GM12872 (cell line): ENCODE data around the gene ATP8B2.

Experiments
- CTCF ChIP-seq: IDR thresholded peaks from 3 replicates; pipeline ENCODE4 v1.5.1; 2011; ENCODE audit warnings: low read depth, mild to moderate bottlenecking, low read length, moderate library complexity; ENCODE audit not compliant: insufficient read depth

ATP8B2 gene

GRCh38 chr1:154361357-154361756, 36.0 kb downstream of the ATP8B2 start:
- no peak for TF ChIP-seq CTCF

DNA sequence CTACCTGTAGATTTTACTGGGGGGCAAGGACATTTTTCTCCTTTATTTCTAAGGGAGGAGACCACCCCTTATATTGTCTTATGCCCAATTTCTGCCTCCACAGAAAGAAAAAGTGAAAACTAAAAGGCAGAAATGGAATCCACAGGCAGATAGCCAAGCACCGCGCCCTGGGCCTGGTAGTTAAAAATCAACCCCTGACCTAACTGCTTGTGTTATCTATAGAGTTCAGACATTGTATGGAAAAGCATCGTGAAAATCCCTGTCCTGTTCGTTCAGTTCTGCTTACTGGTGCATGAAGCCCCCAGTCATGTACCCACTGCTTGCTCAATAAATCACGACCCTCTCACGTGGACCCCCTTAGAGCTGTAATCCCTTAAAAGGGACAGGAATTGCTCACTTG, 46.1 kb downstream of the ATP8B2 start:
- TF ChIP-seq CTCF, result no peak

DNA sequence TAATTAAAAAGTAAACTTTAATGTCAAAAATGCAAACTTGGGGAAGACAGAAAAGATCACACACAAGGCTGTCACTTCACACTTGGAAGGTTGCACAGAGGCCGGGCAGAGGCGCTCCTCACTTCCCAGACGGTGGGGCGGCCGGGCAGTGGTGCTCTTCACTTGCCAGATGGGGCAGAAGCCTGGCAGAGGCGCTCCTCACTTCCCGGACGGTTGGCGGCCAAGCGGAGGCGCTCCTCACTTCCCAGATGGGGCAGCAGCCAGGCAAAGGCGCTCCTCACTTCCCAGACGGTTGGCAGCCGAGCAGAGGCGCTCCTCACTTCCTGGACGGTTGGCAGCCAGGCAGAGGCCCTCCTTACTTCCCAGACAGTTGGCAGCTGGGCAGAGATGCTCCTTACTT, 54.0 kb downstream of the ATP8B2 start:
- no peak for TF ChIP-seq CTCF

GRCh38 chr1:154384650-154385489, 59.5 kb downstream of the ATP8B2 start:
- TF ChIP-seq CTCF, result no peak

- no peak for TF ChIP-seq CTCF
Observed at GRCh38 chr1:154386643-154387352, 61.5 kb downstream of the ATP8B2 start.

DNA sequence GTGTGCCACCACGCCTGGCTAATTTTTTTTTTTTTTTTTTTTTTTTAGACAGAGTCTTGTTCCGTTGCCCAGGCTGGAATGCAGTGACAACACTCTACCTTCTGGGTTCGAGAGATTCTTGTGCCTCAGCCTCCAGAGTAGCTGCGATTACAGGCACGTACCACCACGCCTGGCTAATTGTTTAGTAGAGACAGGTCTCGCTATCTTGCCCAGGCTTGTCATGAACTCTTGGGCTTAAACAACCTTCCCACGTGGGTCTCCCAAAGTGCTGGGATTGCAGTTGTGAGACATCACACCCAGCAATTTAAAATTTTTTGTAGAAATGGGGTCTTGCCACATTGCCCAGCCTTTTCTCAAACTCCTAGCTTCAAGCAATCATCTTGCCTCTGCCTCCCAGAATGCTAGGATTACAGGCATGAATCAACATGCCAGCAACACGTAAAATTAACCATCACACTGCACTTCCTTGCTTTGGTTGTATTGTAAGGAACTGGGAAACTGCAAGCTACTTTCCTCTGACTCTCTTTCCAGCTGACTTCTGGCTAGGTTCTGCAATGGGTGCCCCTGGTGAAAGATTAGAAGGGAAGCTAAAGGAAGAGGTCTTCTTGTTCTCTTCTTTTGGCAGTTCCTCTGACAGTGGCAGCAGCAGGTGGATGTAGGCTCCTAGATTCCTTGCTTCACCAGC, 65.9 kb downstream of the ATP8B2 start:
- TF ChIP-seq CTCF, result no peak

- TF ChIP-seq CTCF, result no peak
Observed at GRCh38 chr1:154398141-154398540, 72.8 kb downstream of the ATP8B2 start.
